RPMI7951 (cell line): ENCODE results near the gene TAPT1. TPM values are rescaled to one million over a fixed set of nuclear protein-coding genes. Genes with fewer than 3 reads are reported as not detected.

Source experiments
- DNase-seq: peaks from one replicate; pipeline ENCODE4 v3.0.0-alpha.2; 2012; ENCODE audit warnings: low read depth
- total RNA-seq: library from RNA; depleted of rRNA; stranded (reverse); fragments of >200 nt; shearing (Covaris generic); gene quantifications from 2 replicates; pipeline ENCODE4 v1.2.3, GENCODE V29; 2014

The TAPT1 gene
- total RNA-seq, 1 experiment from 2014 or later = 16.8 TPM

DNA sequence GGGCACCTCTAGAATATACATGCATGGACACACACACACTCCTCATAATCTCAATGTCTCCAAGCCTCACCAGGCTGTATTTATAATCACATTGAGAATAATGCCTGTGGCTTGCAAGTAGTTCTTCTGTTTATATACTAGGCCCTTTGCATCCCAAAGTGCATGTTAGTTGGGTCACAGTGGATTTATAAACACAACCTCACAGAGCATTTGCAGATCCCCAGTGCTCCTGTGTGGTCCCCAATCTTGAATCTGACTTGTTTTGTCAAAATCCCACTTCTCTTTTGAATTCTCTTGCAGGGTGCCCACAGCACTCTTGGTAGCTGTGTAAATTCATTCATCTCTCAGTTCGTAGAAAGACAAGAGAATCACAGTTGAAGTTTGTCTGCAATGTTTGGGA lies 92.9 kb downstream of the TAPT1 start:
- DNase-seq = no peak

DNA sequence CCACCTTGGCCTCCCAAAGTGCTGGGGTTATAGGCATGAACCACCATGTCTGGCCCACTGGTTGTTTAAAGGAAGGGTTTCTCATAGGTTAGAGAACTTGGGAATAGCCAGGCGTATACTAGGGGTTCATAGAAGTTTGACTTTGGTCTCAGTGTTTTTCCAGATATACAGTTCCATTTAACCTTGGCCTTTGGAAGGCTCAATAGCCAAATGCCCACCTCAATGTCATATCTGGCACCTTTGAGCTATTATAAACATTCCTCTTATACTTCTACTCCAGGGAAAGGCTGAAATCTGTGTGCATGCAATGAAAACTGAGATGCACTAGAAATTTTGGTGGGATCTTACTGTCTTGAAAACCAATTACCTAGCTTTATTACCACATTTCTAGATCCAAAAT lies 95.0 kb downstream of the TAPT1 start:
- no peak for DNase-seq

DNA sequence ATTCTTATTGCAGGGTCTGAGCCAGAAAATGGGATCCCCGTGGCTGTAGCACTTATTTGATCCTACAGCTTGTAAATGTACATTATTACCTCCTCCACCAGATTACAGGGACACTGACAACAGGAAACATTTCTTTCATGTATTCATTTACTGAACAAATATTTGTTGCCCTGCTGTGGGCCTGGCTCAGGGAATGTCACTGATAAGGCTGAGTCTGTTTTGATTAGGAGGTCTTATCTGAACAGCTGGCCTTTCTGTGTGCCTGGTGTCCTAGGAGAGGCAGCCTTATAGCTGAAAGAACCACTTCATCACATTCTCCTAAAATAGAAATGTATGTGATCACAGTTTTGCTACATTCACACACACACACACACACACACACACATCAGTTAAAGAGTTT lies 96.9 kb downstream of the TAPT1 start:
- no peak for DNase-seq

DNA sequence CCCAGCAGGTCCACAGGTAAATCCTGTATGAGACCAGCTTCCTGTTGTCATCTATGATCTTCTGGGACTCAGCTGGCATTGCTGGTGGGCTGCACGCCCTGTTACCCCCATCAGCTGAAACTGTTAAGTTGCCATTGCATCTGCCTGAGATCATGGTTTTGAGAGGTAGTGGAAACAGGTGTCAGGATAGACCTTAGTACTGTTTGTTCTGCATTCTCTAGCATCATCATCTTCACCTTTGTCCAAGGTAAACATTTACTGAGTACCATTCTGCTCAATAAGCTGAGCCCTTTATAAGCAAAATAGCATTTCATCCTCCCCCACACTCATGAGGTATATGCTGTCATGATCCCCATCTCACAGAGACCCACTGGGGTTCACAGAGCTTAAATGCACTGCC lies 99.6 kb downstream of the TAPT1 start:
- no peak for DNase-seq

DNA sequence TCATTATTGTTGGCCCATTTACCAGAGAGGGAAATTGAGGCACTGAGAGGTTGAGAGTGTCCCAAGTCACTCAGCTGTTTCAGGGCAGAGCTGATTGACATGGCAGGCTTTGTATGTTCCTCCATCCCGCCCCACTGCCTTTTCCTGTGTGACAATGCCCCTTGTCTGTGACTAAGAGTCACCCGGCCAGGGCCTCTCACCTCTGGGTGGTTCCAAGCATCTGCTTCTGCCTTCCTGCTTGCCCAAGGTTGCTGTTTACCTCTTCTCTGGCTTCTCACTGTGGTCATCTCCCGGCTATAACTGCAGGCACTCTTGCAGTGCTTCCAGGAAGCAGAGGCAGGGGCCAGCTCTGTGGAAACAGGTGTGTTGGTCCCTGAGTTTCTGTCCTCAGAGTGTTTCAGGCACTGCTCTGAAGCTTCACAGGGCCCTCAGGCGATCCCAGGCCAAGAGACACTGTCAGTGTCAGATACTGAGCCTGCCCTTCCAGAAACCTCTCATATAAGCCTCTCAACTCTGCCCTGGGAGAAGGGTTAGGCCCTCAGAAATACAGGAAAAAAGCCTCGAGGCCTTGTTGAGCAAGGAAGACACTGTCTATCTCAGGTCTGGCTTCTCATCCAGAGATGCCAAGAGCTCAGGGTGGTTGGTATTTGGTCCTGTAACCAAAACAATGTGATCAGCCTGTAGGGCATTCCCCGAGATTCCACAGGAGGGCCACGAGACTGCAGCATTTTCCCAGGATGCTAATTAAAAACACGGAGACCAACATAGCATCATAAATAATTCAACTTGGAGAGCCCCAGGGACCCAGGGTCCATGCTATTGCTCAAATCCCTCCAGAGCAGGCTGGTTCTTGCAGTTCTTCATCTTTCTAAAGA lies 100.5 kb downstream of the TAPT1 start:
- DNase-seq = peak; percentile 15

DNA sequence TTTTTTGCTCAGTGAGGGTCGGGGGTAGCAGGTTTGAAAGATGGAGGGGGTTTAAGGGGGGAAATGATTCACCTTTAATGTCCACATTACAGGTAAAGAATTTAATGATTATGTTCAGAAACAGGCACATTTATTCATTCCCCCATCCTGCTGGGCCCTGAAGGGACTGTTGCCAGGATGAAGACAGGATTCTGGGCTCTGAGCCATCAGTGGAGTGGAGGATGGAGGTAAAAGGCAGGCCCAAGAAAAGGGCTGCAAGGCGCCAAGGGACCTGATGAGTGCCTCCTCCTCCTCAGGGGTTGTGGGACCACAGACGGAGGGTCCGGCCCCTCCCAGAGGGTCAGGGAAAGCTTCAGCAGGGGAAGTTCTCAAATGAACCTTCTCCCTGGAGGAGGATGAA lies 102.0 kb downstream of the TAPT1 start:
- DNase-seq = no peak

DNA sequence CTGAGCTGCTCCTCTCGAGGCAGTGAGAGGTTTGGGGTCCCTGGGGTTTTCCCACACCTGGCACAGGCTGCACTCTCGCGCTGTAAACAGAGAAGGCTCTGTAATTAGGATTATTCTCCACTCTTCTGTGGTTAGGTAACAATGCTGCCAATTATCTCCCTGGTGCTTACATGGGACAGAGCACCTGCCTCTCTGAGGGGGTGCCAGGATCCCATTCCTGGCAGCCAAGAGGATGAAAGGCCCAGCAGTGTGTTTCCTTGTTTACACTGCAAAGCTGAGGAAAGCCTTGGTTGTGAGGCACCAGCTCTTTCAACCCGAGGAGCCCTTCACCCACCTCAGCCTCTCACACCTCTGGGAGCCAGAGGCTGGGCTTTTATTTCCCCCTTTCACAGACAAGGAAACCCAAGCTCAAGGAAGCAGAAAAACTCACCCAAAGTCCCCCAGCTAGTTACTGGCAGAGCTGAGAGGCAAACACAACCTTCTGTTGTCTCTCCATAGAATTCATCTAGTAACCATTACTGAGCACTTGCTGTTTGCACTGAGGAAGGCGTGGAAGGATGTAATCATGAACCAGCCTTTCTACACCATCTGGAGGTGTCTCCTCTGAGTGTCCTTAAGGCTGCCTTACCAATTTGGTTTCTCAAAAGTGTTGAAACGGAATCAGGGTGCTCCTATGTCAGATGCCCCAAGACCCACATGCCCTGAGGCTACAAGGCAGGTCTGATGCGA lies 102.8 kb downstream of the TAPT1 start:
- DNase-seq = no peak

DNA sequence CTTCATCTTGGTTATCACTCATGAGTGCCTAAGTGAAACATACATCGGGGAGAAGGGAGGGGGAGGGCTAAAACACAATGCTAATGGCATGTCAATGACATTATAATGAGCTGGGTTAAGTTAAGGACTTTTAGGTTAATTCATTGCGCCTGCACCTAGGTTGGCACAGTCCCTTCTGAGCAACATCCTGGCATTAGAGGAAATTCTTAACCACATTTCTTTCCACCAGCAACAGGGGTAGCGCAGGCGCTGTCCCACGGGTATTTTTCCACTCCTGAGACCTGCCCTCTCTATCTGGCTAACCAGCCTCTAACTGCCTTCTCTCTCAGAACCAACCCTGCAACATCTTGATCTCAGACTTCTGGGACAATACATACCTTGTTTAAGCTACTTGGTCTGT lies 103.5 kb downstream of the TAPT1 start:
- no peak for DNase-seq

DNA sequence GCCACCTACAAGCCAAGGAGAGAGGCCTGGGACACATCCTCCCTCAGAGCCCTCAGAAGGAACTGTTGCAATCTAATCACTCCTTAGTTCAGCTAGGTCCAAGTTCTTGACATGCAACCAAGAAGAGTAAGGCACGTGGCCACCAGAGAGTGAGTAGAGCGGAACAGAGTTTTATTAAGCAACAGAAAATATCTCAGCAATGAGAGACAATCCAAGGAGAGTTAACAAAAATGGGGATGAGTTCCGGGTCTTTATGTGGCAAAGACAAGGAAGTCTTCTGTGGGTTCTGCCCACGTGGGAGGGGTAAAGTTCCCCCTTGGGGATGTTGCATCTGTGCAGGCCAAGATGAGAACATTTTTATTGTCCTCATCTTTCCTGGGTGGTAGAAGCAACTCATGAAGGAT lies 104.0 kb downstream of the TAPT1 start:
- no peak for DNase-seq

DNA sequence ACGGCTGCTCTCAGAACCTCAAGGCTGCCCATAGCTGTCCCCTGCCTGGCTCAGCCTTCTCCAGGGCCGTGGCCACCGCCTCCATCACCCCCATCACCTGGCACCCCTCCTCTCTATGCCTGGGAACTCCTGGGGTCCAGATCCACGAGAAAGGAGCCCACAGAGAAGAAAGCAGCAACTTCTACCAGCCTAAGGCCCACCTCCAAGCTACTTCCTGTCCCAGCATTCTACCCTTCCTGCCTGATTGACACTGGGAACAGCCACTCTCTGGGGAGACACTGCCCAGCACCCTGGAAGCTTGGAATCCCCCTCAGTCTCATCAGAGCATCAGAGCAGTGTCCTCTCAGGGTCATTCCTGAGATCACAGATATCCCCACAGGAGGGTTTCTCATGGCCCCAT lies 105.6 kb downstream of the TAPT1 start:
- DNase-seq = peak; percentile 35

DNA sequence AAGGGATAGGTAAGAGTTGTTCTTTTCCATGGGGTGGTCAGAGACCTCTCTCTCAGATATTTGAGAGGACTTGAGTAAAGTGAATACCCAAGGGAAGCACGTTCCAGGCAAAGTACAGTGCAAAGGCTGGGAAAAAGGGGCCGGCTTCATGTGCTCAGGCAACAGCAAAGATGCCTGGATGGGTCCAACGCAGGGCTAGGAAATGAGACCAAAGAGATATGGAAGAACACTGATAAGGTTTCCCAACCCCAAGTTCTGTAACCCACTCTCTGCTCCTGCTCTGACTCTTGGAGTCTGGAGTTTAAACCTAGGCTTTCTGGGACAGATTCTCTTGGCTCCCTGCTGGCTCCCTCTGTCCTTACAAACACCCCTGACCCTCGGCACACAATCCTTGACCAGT lies 106.3 kb downstream of the TAPT1 start:
- no peak for DNase-seq

DNA sequence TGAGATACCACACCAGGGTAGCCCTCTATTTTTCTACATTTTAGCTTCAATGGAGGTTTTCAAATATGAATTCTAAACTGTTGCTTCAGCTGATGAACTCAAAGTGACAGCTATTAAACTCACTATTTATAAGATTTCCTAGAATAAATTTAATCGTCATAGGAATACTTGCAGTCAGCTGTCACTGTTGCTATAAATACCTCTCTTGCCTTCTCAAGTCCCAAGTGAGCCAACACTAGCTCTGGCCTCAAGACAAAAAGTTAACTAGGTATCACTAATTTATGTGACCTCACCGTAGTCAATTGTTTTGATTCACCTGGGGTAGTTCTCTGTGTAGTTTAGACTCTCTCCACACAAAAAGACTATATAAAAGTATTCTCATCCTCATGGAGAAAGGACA lies 108.2 kb downstream of the TAPT1 start:
- no peak for DNase-seq

DNA sequence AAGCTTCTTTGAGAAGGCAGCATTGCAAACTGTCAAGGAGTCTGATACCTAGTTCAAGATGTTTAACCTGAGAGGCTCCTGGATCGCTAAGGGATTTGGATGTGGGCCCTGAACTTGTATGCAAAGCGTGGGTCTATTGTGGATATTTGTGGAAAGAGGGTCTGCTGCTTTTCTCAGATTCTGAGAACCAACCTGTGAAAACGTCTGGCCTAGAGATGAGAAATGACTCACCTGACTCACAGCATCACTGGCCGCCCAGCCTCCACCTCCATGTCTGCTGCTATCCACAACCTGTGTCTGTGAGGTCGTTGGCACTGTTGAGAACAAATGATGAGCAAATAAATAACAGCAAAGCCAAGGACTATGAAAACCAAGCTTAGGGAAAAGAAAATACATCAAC lies 109.1 kb downstream of the TAPT1 start:
- DNase-seq = no peak

DNA sequence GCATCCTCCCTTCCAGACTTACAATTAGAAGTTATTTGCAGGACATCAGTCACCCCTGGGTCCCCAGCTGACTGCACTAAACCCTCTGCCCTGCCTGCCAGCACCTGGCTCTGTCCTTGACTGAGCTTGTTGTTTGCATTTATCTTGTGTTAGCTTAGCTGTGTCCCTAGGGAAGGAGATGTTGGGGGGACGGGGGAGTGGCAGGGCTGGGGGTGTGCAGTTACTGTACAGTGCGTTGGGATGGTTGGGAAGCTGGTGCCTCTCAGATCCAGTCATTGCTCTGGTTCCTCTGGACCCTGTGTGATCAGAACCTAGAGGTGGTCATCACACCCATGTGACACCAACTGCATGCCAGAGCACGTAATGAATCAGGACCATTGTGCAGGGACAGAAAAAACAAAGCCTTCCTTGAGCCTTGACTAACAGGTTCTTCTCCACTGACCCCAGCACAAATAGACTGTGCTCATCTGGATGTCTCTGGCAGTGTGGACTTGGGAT lies 109.7 kb downstream of the TAPT1 start:
- DNase-seq = no peak

DNA sequence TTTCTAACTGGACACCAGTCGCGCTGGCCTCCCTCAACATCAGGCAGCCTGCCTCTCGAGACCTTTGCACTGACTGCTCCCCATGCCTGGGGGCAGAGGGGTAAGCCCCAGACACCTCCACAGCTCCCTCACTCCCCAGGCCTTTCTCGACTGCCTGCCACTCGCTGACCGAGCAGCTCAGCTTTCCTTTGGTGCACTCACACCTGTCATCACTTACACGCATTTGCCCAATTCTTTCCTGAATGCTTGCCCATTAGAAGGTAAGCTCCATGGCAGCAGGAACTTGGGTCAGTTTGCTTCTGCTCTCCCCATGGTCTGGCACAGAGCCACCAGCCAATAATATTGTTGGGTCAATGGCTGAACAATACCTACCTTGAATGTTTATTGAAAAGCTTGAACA lies 110.3 kb downstream of the TAPT1 start:
- DNase-seq = no peak

DNA sequence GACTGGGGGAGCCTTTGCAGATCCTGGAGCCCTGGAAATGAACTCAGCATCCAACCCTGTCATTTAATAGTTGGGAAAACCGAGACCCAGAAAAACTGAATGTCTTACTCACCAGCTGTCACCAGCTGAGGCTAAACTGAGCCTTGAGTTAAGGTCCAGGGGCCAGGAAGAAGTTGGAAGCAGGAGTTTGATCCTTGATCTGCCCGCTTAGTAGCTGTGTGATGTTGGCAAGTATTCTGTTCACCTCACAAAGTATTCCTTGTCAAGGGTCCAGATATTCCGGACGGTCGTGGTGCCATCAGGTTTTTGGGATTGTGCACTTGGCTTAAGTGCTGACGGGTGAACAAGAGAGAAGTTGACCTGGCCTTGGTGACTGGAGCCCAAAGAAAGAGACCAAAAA lies 111.7 kb downstream of the TAPT1 start:
- no peak for DNase-seq

DNA sequence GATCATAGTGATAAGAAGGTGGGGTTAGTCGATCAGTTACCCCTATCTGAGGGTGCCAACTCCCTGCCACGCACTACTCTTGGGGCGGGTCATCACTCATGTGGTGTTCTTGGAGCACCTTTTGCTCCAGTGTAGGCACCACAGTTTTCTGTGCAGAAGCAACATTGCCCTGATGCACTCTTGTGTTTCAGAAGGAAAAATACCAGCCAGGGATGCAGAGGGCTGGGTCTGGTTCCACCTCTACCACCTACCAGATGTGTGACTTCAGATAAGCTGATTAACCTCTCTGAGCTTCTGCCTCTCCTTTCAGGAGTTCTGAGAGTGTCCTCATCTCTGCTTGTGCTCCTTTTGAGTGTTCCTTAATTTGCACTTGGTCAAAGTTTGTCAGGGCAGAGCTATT lies 112.5 kb downstream of the TAPT1 start:
- DNase-seq = no peak

DNA sequence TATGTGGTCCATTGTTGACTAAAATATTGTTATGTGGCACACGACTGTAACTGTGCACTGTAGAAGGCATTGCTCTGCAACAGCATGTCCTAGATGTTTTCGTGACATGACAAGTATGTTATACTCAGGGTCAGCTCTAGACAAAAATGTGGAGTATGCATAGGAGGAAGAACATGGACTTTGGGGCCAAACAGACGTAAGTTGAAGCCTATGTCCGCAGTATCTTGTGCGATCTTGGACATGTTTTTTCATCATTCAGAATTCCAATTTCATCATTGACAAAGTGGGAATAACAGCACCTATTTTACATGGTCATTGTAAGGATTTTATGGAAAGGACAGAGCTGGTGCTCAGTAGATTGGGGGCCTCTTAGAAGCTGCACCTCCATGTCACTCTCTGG lies 114.7 kb downstream of the TAPT1 start:
- no peak for DNase-seq

DNA sequence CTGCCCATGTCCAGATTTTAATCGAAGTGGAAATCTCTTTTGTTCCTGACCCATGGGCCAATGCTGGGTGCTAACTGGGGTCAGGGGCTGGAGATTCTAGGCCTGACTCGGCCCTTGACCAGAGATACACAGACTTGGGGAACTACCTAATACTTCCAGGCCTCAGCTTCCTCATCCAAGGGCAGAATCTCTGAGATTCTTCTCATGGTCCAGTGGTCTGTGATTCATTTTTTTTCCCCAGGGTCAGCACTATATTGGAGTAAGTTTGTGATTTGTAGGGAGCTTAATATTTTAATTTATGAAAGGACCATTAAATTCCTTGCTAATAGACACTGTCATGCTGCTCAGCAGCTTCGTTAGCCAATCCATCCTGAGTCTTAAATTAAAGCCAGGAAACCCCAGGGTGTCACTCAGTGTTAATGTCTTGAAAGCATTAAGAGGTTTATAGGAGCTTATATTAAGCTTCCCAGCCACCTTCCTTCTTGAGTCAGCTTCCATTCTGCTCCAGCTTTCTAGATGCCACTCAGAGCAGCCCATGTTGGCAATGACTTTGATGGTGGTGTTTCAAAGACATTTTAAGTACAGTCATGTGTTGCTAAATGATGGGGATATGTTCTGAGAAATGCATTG lies 115.5 kb downstream of the TAPT1 start:
- DNase-seq = no peak
